GM12874 (cell line): Measurements from ENCODE around the gene IRS1.

Source experiments
- TF ChIP-seq, protein P1 (sequence below): IDR thresholded peaks from 2 replicates; pipeline ENCODE4 v1.5.1; 2011; ENCODE audit warnings: low read depth, mild to moderate bottlenecking, control low read depth, low read length, moderate library complexity; ENCODE audit not compliant: insufficient read depth

The IRS1 gene

DNA sequence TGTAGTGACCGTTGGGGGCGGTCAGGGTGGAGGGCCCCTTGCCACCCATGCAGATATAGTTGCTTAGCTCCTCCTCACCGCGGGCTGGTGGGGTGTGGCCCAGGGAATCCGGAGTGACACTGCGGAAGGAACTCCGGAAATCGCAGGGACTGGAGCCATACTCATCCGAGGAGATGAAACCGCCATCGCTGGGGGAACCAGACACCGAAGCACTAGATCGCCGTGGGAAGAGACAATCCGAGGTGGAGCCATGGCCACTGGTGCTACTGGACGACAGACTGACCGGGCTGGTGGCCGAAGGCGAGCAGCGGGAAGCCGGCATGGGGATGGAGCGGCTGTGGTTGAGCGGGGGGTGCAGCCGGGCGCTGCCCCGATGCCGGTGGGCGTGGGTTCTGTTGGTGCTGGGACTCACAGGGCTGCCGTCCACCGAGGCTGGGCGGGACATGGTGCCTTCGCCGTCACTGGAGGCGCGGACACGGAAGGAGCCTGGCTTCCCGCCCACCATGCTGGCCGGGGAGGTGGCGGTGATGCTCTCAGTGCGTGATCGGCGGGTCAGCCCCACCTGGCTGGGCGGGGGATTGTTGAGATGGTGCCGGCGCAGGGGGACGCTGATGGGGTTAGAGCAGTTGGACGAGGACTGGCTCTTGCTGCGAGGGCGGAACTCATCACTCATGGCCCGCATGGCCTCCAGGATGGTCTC lies 2.2 kb downstream of the IRS1 start:
- TF ChIP-seq, protein P1, sequence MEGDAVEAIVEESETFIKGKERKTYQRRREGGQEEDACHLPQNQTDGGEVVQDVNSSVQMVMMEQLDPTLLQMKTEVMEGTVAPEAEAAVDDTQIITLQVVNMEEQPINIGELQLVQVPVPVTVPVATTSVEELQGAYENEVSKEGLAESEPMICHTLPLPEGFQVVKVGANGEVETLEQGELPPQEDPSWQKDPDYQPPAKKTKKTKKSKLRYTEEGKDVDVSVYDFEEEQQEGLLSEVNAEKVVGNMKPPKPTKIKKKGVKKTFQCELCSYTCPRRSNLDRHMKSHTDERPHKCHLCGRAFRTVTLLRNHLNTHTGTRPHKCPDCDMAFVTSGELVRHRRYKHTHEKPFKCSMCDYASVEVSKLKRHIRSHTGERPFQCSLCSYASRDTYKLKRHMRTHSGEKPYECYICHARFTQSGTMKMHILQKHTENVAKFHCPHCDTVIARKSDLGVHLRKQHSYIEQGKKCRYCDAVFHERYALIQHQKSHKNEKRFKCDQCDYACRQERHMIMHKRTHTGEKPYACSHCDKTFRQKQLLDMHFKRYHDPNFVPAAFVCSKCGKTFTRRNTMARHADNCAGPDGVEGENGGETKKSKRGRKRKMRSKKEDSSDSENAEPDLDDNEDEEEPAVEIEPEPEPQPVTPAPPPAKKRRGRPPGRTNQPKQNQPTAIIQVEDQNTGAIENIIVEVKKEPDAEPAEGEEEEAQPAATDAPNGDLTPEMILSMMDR, result no peak

DNA sequence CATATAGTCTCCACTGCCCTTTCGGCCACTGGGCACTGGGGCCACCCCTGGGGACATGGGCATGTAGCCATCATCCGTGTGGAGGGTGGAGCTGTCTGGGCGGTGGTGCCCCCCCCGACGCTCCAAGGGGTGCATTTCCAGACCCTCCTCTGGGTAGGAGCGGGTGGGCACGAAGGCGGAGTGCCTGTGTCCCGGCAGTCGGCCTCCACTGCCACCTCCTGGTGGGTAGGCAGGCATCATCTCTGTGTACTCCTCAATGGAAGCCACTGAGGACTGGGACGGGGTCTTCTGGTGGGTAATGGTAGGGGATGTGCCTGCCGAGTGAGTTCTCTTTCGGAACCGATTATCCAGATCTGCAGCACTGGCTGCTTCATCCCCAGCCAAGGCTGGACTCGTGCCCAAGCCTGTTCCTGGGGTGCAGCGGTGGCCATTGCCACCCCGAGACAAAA lies 2.8 kb downstream of the IRS1 start:
- TF ChIP-seq, protein P1, result peak; percentile 47

DNA sequence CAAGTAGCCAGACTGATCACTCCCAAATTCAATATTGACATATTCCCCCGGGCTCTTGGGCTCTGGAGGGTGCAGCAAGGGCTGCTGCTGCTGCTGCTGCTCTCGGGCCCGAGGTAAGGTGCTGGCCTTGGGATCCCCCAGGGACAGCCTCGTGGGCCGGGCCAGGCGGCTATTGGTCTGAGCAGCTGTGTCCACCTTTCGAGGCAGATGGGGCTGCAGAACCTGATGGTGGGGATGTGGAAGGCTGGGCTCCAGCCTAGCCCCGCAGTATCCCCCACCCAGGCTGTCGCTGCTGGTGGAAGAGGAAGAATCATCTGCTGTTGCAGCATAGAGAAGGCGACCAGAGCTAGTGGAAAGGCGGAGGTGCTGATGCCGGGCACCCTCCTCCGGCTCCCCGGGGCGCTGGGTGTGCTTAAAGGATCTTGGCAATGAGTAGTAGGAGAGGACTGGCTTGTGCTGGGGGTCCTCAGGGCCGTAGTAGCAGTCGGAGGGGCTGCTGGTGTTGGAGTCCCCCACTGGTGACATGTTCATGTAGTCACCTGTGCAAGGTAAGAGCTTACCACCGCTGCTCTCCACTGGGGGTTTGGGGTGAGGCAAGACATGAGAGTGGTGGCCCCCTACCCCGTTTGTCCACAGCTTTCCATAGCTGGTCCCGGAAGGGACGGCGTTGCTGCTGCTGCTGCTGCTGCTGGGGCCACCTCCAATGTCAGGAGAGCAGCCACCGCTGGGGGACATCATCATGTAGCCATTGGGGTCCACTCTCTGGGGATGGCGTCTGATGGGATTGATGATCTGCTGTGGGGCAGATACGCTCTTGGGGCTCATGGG lies 3.4 kb downstream of the IRS1 start:
- TF ChIP-seq, protein P1, result no peak

DNA sequence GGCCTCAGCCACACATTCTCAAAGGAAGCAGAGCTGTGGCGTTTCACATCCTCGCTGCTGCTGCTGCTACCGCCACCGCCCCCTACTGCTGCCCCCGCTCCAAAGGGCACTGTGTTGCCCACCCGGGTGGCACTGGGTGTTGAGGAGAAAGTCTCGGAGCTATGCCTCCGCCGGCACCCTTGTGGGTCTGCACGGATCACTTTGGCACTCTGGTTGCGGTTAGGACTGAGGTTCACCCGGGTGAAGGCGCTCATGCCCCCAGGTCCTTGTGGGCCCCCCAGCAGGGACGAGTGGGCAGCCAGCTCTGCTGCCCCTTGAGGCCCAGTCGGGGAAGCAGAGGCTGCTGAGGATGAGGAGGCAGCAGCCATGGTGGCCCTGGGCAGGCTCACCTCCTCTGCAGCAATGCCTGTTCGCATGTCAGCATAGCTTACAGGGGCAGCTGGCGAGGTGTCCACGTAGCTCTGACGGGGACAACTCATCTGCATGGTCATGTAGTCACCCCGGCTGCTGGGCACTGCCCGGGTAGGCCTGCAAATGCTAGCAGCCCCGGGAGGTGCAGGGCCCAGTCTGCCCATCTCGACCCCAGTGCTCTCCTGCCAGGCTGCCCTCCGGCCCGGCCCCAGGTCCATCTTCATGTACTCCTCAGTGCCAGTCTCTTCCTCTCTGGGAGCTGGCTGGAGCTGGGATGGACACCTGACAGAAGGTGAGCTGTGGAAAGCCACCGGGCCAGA lies 4.2 kb downstream of the IRS1 start:
- TF ChIP-seq, protein P1, result no peak

DNA sequence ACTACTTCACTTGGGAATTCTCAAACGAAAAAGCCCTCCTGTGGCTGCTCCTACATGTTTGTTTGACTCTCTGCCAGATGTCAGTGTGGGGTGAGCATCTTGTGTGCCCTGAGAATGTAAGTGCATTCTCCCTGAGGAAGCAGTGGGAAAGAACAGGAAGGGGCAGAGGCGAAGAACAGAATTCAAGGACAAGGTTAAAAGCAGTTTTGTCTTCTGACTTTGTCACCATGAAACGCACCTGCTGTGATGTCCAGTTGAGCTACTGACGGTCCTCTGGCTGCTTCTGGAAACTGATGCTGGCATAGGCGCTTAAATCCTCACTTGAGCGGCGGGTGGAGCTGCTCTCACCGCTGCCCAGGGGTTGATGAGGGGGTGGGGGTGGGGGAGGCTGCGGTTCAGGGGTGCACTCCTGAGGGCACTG lies 4.9 kb downstream of the IRS1 start:
- TF ChIP-seq, protein P1, result no peak

DNA sequence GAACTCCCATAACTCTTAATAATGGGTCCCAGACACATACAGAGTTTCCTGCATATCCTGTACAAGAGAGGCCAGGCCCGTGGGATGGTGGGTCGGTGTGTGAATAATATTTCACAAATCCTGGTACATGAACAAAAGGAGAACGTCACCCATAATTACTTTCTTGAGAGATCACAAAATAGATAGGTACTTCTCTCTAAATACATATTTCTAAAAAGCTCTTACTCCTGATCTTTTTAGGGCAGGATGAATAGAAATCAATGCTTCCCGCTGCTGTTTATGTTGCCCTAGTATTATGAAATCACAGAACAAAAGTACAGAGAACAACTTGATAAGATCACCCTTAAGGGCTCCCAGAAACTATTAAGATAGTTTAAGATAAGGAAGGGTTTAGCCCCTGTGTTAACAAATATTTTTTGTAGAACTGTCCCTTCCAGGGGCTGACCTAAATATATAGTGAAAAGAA lies 5.4 kb downstream of the IRS1 start:
- TF ChIP-seq, protein P1, result no peak

DNA sequence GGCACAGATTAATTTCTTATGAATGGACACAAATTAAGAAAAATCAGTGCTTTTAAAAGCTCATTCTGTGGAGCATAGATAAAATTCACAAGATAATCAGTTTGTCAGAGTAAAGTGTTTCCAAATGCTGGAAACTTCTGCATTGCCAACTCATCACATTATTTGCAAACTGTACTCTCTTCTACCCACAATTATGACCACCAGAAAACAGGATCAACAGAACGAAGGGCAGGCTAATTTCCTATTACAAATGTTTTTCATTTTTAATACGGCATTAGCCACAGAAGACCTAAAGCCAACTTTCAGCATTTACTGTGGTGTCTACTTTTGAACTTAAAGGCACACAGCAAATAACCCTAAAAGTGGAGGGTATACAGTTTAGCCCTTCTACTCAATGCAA lies 6.0 kb downstream of the IRS1 start:
- TF ChIP-seq, protein P1, result no peak
